Chondrocyte (in vitro differentiated cells): Measurements from ENCODE around the gene BAG5. TPM values are rescaled to one million over a fixed set of nuclear protein-coding genes. Genes with fewer than 3 reads are reported as not detected.
A peak's percentile ranks its signal among the peaks of the same experiment; 100 is the strongest.

Source experiments
- DNase-seq: peaks from one replicate; pipeline ENCODE4 v3.0.0; 2021; ENCODE audit warnings: mixed read lengths, low spot score
- H3K27ac Mint-ChIP-seq: one replicate; pipeline ENCODE4 v1.8.0; 2021; ENCODE audit warnings: mild to moderate bottlenecking, moderate library complexity, mixed read lengths; ENCODE audit not compliant: unreplicated experiment
- H3K27me3 Mint-ChIP-seq: 2 replicates; pipeline ENCODE4 v1.8.0; 2021; ENCODE audit warnings: low read depth, mixed read lengths
- H3K36me3 Mint-ChIP-seq: 2 replicates; pipeline ENCODE4 v1.8.0; 2021; ENCODE audit warnings: low read depth, mixed read lengths
- H3K4me1 Mint-ChIP-seq: 2 replicates; pipeline ENCODE4 v1.8.0; 2021; ENCODE audit warnings: low read depth, mild to moderate bottlenecking, mixed read lengths
- H3K4me3 Mint-ChIP-seq: one replicate; pipeline ENCODE4 v1.8.0; 2021; ENCODE audit warnings: mild to moderate bottlenecking, moderate library complexity, mixed read lengths; ENCODE audit not compliant: unreplicated experiment
- H3K9me3 Mint-ChIP-seq: 2 replicates; pipeline ENCODE4 v1.8.0; 2021; ENCODE audit warnings: low read depth, mixed read lengths
- total RNA-seq: library from RNA; stranded (reverse); gene quantifications from 3 replicates; pipeline ENCODE4 v1.2.1, GENCODE V29; 2021
- TF ChIP-seq, protein P1 (sequence below): fragments of 200-600 bp; sonication (generic); IDR thresholded peaks from 2 replicates; pipeline ENCODE4 v1.5.0; 2021; ENCODE audit warnings: antibody characterized with exemption, mild to moderate bottlenecking, moderate library complexity

The BAG5 gene
- total RNA-seq, 1 donor from 2014 or later, result 22.6 TPM

DNA sequence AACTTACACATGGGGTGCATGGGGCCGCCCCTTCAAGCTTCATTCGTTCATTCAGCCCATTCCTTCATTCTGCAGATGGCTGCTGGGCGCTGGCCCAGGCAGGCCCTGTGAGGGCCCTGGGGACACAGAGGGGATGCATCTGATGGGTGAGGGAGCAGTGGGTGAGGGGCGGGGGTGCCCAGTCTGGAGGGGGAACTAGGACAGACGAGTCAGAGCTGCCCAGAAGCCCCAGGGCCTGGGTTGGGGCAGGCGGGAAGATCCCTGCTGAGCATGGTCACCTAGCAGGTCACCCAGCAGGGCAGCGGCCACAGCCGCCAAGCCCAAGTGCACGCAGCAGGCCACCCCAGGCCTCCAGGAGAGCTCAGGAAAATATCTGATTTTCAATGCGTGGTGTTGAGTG, 19.3 kb downstream of the BAG5 start:
- H3K36me3 Mint-ChIP-seq, result no peaks in the 10 kb centered on the region
- peak; percentile 88 for DNase-seq
- TF ChIP-seq, protein P1, sequence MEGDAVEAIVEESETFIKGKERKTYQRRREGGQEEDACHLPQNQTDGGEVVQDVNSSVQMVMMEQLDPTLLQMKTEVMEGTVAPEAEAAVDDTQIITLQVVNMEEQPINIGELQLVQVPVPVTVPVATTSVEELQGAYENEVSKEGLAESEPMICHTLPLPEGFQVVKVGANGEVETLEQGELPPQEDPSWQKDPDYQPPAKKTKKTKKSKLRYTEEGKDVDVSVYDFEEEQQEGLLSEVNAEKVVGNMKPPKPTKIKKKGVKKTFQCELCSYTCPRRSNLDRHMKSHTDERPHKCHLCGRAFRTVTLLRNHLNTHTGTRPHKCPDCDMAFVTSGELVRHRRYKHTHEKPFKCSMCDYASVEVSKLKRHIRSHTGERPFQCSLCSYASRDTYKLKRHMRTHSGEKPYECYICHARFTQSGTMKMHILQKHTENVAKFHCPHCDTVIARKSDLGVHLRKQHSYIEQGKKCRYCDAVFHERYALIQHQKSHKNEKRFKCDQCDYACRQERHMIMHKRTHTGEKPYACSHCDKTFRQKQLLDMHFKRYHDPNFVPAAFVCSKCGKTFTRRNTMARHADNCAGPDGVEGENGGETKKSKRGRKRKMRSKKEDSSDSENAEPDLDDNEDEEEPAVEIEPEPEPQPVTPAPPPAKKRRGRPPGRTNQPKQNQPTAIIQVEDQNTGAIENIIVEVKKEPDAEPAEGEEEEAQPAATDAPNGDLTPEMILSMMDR, result no peak
- H3K9me3 Mint-ChIP-seq, result no peaks in the 10 kb centered on the region
- H3K27ac Mint-ChIP-seq, result peak overlapping the region; percentile 8
- peaks cover 30% of the 10 kb centered on the region for H3K4me1 Mint-ChIP-seq
- no peaks in the 10 kb centered on the region for H3K27me3 Mint-ChIP-seq
- no peak overlapping the region for H3K4me3 Mint-ChIP-seq

DNA sequence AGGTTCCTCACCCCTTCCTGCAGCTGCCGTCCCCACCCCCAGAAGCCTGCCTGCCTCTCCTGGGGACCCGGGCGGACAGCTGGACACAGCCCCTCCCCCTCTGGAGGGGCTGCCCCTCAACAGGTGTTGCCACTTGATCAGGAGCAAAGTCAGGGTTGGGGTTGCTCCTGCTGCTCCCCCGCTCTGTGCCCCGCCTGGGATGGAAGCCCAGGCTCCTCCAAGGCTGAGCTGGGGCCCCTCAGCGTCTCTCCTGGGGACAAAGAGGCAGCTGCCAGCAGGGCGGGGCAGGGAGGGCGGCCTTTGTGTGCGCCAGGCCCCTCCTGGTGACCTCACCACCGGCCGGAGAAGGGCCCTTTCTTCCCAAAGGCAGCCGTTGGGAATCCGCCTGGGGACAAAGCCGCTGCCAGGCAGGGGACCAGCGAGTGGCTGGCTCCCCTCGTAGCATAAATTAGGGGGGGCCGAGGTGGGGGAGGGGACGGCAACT, 19.8 kb downstream of the BAG5 start:
- Mint-ChIP-seq H3K4me3 (no peak overlapping the region), H3K9me3 (no peaks in the 10 kb centered on the region), H3K27ac (no peak overlapping the region), H3K27me3 (no peaks in the 10 kb centered on the region), H3K4me1 (peaks cover 30% of the 10 kb centered on the region), H3K36me3 (no peaks in the 10 kb centered on the region)
- DNase-seq, result no peak
- TF ChIP-seq, protein P1, result peak; percentile 30

DNA sequence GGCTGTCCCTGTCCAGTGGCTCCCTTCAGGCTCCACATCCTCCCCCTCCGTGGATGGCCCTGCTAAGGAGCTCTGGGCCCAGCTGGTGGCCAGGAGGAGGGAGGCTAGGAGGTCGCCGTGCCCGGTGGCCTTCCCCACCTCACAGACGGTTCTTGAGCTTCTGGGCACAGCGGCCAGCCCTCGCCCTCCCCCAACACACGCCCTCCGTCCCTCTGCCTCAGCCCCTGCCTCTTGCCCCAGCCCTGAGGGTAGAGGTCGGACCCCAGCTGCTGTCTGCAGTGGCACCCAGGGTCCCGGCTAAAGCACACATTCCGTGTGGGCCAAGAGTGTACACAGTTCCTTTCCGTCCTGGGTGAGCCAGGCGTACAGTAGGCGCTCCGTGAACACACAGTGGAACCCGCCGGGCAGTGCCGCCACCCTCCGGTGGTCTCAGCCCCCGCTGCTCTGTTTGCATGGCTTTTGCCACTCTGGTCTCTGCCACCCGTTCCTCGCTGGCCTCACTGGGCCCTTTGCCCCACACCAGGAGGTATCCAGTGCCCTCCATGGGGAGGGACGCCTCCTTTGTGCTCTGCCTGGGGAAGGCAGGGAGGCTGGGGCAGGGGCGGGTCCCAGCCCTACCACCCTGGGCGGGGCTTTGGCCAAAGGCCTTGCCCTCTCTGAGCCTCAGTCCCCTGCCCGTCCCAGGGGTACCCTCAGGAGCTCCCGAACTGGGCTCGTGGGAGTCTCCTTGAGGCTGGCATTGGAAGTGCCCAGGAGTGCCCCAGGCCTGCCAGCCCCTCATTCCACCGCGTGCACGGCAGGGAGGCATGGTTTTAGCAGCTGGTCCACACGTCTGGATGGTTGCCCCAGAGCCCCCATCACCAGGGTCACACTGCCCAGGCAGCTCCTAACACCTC, 20.5 kb downstream of the BAG5 start:
- Mint-ChIP-seq H3K4me3 (peak overlapping the region; percentile 19), H3K9me3 (no peaks in the 10 kb centered on the region), H3K36me3 (no peaks in the 10 kb centered on the region), H3K4me1 (peaks cover 31% of the 10 kb centered on the region), H3K27ac (peak overlapping the region; percentile 65), H3K27me3 (no peaks in the 10 kb centered on the region)
- DNase-seq, result no peak
- TF ChIP-seq, protein P1, result peak; percentile 48

DNA sequence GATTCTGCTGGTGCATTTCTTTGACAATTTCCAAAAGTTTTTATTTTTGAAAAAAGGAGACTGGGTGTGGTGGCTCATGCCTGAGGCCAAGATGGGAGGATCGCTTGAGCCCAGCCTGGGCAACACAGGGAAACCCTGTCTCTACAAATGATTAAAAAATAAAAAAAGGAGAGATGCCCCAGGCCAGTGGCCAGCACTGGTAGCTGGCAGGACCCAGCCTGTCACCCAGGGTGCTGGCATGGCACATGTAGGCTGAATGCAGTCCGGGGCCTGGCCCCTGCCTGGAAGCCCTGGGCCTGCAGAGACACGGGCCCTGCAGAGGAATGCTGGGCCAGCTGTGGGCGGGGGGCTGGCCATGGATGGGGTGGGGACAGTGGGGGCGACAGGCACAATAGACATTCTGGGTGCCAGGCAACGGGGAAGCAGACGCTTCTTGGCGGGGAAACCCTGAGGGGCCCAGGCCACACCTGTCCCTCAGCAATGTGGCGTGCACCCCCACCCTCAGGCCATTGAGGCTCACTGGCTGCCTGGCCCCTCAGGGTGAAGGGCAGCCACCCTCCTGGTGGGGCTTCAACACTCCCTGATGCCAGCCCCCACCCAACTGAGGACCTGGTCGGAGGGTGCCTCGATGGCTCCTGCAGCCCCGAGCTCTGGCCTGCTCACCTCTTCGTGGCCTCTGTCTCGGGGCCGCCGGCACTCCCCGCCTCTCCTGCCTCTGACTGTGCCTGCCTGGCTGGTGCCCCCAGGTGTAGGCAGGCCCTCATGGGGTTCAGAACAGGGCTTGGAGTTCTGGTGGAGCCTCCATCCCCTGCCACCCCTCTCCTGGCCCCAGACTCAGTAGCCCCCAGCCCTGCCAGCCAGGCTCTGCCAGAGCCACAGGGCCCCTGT, 21.4 kb downstream of the BAG5 start:
- Mint-ChIP-seq H3K36me3 (no peaks in the 10 kb centered on the region), H3K27ac (peak overlapping the region; percentile 98), H3K9me3 (no peaks in the 10 kb centered on the region), H3K4me1 (peaks cover 33% of the 10 kb centered on the region), H3K27me3 (no peaks in the 10 kb centered on the region), H3K4me3 (peak overlapping the region; percentile 54)
- TF ChIP-seq, protein P1, result no peak
- no peak for DNase-seq
